Mesenchymal stem cell (in vitro differentiated cells and primary cell): ENCODE data around the gene ZFP36.

Source experiments
- DNase-seq: peaks from one replicate; pipeline ENCODE4 v3.0.0-alpha.2; 2013
- H2AFZ ChIP-seq: one replicate; pipeline ENCODE4 v1.6.1; 2013; ENCODE audit warnings: low read depth, mild to moderate bottlenecking, control low read depth, inconsistent platforms, low read length, moderate library complexity
- H2AK5ac ChIP-seq: 2 replicates; pipeline ENCODE4 v1.6.1; 2013; ENCODE audit warnings: low read length, moderate library complexity, mild to moderate bottlenecking, inconsistent platforms; ENCODE audit not compliant: severe bottlenecking
- H2BK120ac ChIP-seq: one replicate; pipeline ENCODE4 v1.6.1; 2013; ENCODE audit warnings: low read depth, mild to moderate bottlenecking, inconsistent platforms, low read length, moderate library complexity
- H2BK12ac ChIP-seq, 2 experiments: one replicate each; pipeline ENCODE4 v1.6.1; 2013; ENCODE audit warnings: inconsistent platforms in 2 of 2, low read length in 2 of 2, mild to moderate bottlenecking in 2 of 2, moderate library complexity in 2 of 2, control low read depth in 1 of 2
- H2BK15ac ChIP-seq: one replicate; pipeline ENCODE4 v1.6.1; 2013; ENCODE audit warnings: mild to moderate bottlenecking, low read depth, inconsistent platforms; ENCODE audit not compliant: poor library complexity, severe bottlenecking
- H2BK5ac ChIP-seq: 2 replicates; pipeline ENCODE4 v1.6.1; 2013; ENCODE audit warnings: low read depth, mild to moderate bottlenecking, low read length, control low read depth, inconsistent platforms; ENCODE audit not compliant: poor library complexity, severe bottlenecking
- H3K14ac ChIP-seq, 2 experiments: one replicate each; pipeline ENCODE4 v1.6.1; 2013; ENCODE audit warnings: inconsistent platforms in 2 of 2, low read length in 2 of 2, control low read depth in 1 of 2, mild to moderate bottlenecking in 1 of 2, moderate library complexity in 1 of 2
- H3K18ac ChIP-seq, 2 experiments: one replicate each; pipeline ENCODE4 v1.6.1; 2013; ENCODE audit warnings: inconsistent platforms in 2 of 2, low read length in 2 of 2, control low read depth in 1 of 2, low read depth in 1 of 2, mild to moderate bottlenecking in 1 of 2
- H3K23ac ChIP-seq, 2 experiments: one replicate each; pipeline ENCODE4 v1.6.1; 2013; ENCODE audit warnings: inconsistent platforms in 2 of 2, low read length in 2 of 2, mild to moderate bottlenecking in 2 of 2, moderate library complexity in 2 of 2, control low read depth in 1 of 2
- H3K27ac ChIP-seq: 2 replicates; pipeline ENCODE4 v1.5.1; 2013; ENCODE audit warnings: mild to moderate bottlenecking, moderate library complexity, low read length, control low read depth, inconsistent platforms; ENCODE audit not compliant: poor library complexity, severe bottlenecking
- H3K27me3 ChIP-seq, 2 experiments: 2 replicates each; pipeline versions ENCODE4 v1.6.1 to v1.7.0; 2013; ENCODE audit warnings: low read length in 2 of 2, mild to moderate bottlenecking in 2 of 2, moderate library complexity in 2 of 2, control low read depth in 1 of 2, inconsistent platforms in 1 of 2; ENCODE audit not compliant: control insufficient read depth in 1 of 2, insufficient read depth in 1 of 2
- H3K36me3 ChIP-seq, 2 experiments: 2 replicates each; pipeline versions ENCODE4 v1.6.1 to v1.7.0; 2013; ENCODE audit warnings: low read length in 2 of 2, control low read depth in 1 of 2, inconsistent platforms in 1 of 2, low read depth in 1 of 2, mild to moderate bottlenecking in 1 of 2; ENCODE audit not compliant: insufficient read depth in 2 of 2, control insufficient read depth in 1 of 2
- H3K4ac ChIP-seq, 2 experiments: one replicate each; pipeline ENCODE4 v1.6.1; 2013; ENCODE audit warnings: inconsistent platforms in 2 of 2, low read length in 2 of 2, mild to moderate bottlenecking in 2 of 2, moderate library complexity in 2 of 2, control low read depth in 1 of 2, low read depth in 1 of 2
- H3K4me1 ChIP-seq: 2 replicates; pipeline ENCODE4 v1.6.1; 2013; ENCODE audit warnings: low read depth, low read length, control low read depth; ENCODE audit not compliant: control insufficient read depth, insufficient read depth
- H3K4me2 ChIP-seq: 2 replicates; pipeline ENCODE4 v1.6.1; 2013; ENCODE audit warnings: low read length, mild to moderate bottlenecking, inconsistent platforms; ENCODE audit not compliant: poor library complexity, severe bottlenecking
- H3K4me3 ChIP-seq, 2 experiments: 2 replicates each; pipeline versions ENCODE4 v1.5.1 to v1.7.0; 2013; ENCODE audit warnings: low read length in 2 of 2, mild to moderate bottlenecking in 2 of 2, control low read depth in 1 of 2, low read depth in 1 of 2; ENCODE audit not compliant: insufficient read depth in 1 of 2
- H3K79me1 ChIP-seq: replicated peaks from 2 replicates; pipeline ENCODE4 v1.6.1; 2013; ENCODE audit warnings: mild to moderate bottlenecking, control low read depth, low read length, inconsistent platforms; ENCODE audit not compliant: poor library complexity, severe bottlenecking
- H3K9ac ChIP-seq: 2 replicates; pipeline ENCODE4 v1.7.0; 2013; ENCODE audit warnings: mild to moderate bottlenecking, low read length, moderate library complexity
- H3K9me3 ChIP-seq: 2 replicates; pipeline ENCODE4 v1.7.0; 2013; ENCODE audit warnings: mild to moderate bottlenecking, low read length; ENCODE audit not compliant: control insufficient read depth
- H4K8ac ChIP-seq: one replicate; pipeline ENCODE4 v1.6.1; 2013; ENCODE audit warnings: inconsistent platforms, mild to moderate bottlenecking, low read length, moderate library complexity
- H4K91ac ChIP-seq: one replicate; pipeline ENCODE4 v1.6.1; 2013; ENCODE audit warnings: mild to moderate bottlenecking, low read length, inconsistent platforms
- WGBS: methylation state at CpG from one replicate; pipeline ENCODE4 v1.1.7; 2013; ENCODE audit warnings: mixed read lengths; 5-methylcytosine and 5-hydroxymethylcytosine counted together

The ZFP36 gene

DNA sequence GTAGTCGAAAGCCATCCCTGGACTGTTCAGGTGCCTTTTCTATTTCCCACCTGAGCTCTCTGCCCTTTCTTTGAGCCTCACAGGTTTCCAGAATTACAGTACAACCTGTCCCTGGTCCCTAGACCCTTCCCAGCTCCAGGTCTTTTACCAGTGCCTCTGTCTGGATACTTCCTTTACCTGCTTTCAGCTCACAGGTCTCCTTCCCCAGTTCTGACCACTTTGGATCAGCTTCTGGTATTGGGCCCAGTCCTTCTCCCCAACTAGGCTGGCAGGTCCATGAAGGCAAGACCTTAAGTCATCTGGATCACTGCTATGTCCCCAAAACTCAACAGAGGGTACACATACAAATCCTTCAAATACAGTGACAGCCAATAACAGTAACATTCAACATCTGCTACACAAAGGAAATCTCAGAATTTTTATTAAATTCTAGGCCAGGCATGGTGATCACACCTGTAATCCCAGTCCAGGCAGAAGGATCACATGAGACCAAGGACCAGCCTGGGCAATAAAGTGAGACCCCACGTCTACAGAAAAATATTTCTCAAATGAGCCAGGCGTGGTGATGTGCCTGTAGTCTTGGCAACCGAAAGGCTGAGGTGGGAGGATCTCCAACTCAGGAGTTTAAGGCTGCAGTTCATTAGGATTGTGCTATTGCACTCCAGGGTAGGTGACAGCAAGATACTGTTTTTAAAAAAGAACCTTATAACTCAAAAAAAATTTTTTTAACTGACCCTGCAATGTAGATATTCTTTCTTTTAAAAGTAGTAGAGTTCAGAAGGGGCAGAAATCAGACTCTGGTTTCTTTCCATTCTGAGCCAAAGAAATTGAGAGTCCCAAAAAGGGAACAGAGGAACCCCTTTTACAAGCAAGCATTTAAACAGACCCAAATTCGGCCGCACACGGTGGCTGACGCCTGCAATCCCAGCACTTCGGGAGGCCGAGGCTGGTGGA is 27.8 kb downstream of the ZFP36 start:
- Histone ChIP-seq H2AK5ac (no peak overlapping the region), H3K14ac (no peak overlapping the region), H3K36me3 (peaks cover 33 to 35% of the 10 kb centered on the region in 2 experiments), H3K4me3 (peak overlapping the region; percentile 18 to 99), H3K9me3 (no peaks in the 10 kb centered on the region), H3K9ac (peak overlapping the region; percentile 99), H2BK12ac (no peak overlapping the region), H2AFZ (no peak overlapping the region), H3K18ac (no peak overlapping the region), H3K23ac (no peak overlapping the region), H3K4me1 (peaks cover 31% of the 10 kb centered on the region), H4K91ac (no peak overlapping the region), H3K4me2 (peak overlapping the region; percentile 59), H2BK120ac (no peak overlapping the region), H3K79me1 (peaks cover 13% of the 10 kb centered on the region), H3K4ac (no peak overlapping the region), H2BK5ac (no peak overlapping the region), H2BK15ac (no peak overlapping the region), H3K27me3 (no peaks in the 10 kb centered on the region), H4K8ac (no peak overlapping the region), H3K27ac (no peak overlapping the region)
- 81% methylated on average over 10 of the region's 10 CpGs for WGBS
- DNase-seq: peak; percentile 27

- peaks cover 13% of the 10 kb centered on the region for H3K79me1 ChIP-seq
- H2BK12ac ChIP-seq: peak within 1 kb of the TSS in 1 of 2 experiments; percentile 35
- no peak within 1 kb of the TSS for H3K23ac ChIP-seq
- H3K4me2 ChIP-seq: peak within 1 kb of the TSS; percentile 82
- peak within 1 kb of the TSS; percentile 88 to 93 for H3K18ac ChIP-seq
- peak; percentile 97 for DNase-seq
- peak within 1 kb of the TSS in 1 of 2 experiments; percentile 95 for H3K14ac ChIP-seq
- peak within 1 kb of the TSS; percentile 99 for H3K4me3 ChIP-seq
- H3K27ac ChIP-seq: peak within 1 kb of the TSS; percentile 85
- peak within 1 kb of the TSS; percentile 99 for H3K9ac ChIP-seq
- peak within 1 kb of the TSS; percentile 77 for H2AK5ac ChIP-seq
- H2BK15ac ChIP-seq: peak within 1 kb of the TSS; percentile 29
- H4K8ac ChIP-seq: peak within 1 kb of the TSS; percentile 86
- peaks cover 33 to 35% of the 10 kb centered on the region in 2 experiments for H3K36me3 ChIP-seq
- H3K9me3 ChIP-seq: no peaks in the 10 kb centered on the region
- H3K27me3 ChIP-seq: no peaks in the 10 kb centered on the region
- peak within 1 kb of the TSS; percentile 87 for H2BK5ac ChIP-seq
- H2BK120ac ChIP-seq: peak within 1 kb of the TSS; percentile 64
- peak within 1 kb of the TSS; percentile 57 to 97 for H3K4ac ChIP-seq
- H3K4me1 ChIP-seq: peaks cover 24% of the 10 kb centered on the region
- H2AFZ ChIP-seq: no peak within 1 kb of the TSS
- 1% methylated on average over 49 of the region's 61 CpGs for WGBS
- H4K91ac ChIP-seq: peak within 1 kb of the TSS; percentile 77
Observed at GRCh38 chr19:39435499-39436349, 29.1 kb downstream of the ZFP36 start, which contains the start of gene RPS16. TSS of gene RPS16 (minus strand) at chr19:39435949. CDS start at chr19:39435895, 54 bp downstream.

DNA sequence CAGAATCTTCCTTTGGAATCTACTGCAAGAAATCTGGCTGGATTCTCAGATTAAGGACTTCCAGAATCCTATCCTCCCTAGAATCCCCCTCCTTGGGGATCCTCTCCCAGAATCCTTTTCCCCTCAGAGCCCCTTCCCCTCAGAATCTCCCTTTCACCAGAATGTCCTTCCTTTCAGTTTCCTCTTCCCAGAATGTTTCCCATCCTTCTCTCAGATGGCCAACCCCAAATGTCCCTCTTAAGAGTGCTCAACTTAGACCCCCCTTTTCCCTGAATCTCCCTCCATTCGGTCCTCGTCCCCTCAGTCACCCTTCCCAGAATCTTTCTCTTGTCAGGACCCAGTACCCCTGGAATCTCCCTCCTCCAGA is 29.7 kb downstream of the ZFP36 start:
- H4K91ac ChIP-seq: no peak overlapping the region
- H2BK5ac ChIP-seq: no peak overlapping the region
- no peaks in the 10 kb centered on the region for H3K27me3 ChIP-seq
- peaks cover 13% of the 10 kb centered on the region for H3K79me1 ChIP-seq
- H3K9ac ChIP-seq: peak overlapping the region; percentile 99
- 4% methylated on average over 2 of the region's 2 CpGs for WGBS
- H3K4ac ChIP-seq: peak overlapping the region in 1 of 2 experiments; percentile 41
- H4K8ac ChIP-seq: peak overlapping the region; percentile 69
- H3K14ac ChIP-seq: no peak overlapping the region
- H3K4me1 ChIP-seq: peaks cover 18% of the 10 kb centered on the region
- peak overlapping the region; percentile 82 for H3K4me2 ChIP-seq
- H3K23ac ChIP-seq: no peak overlapping the region
- H3K9me3 ChIP-seq: no peaks in the 10 kb centered on the region
- H2BK15ac ChIP-seq: peak overlapping the region; percentile 29
- H2AK5ac ChIP-seq: peak overlapping the region; percentile 77
- no peak overlapping the region for H2AFZ ChIP-seq
- no peak for DNase-seq
- peak overlapping the region; percentile 3 to 99 for H3K4me3 ChIP-seq
- peak overlapping the region; percentile 24 for H2BK120ac ChIP-seq
- H3K36me3 ChIP-seq: peaks cover 28 to 30% of the 10 kb centered on the region in 2 experiments
- H3K18ac ChIP-seq: peak overlapping the region in 1 of 2 experiments; percentile 28
- peak overlapping the region; percentile 78 for H3K27ac ChIP-seq
- H2BK12ac ChIP-seq: peak overlapping the region in 1 of 2 experiments; percentile 35
